GM19468 (cell line): ENCODE data around the gene OPRM1.
"Not testable (repeated sequence)": the region's sequence is repeated elsewhere in the genome, so short reads cannot be mapped to it uniquely, and the experiment has no call there.

ENCODE experiments used
- ATAC-seq: cut with Tn5 transposase; IDR thresholded peaks from one replicate; pipeline ENCODE4 v1.9.1; 2021; ENCODE audit warnings: mild to moderate bottlenecking, moderate library complexity, moderate number of reproducible peaks; ENCODE audit not compliant: unreplicated experiment; ENCODE audit errors: extremely low read depth

Gene OPRM1

DNA sequence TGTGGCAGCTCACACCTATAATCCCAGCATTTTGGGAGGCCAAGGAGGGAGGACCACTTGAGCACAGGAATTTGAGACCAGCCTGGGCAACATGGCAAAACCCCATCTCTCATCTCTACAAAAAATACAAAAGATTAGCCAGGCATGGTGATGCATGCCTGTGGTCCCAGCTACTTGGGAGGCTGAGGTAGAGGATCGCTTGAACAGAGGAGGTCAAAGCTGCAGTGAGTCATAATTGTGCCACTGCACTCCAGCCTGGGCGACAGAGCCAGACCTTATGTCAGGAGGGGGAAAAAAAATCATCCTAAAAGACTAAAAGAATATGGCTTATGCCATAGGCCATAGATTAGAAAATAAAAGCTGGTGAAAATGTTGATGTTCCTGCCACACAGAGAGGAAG, 39.6 kb downstream of the OPRM1 start:
- ATAC-seq = not testable (repeated sequence)

DNA sequence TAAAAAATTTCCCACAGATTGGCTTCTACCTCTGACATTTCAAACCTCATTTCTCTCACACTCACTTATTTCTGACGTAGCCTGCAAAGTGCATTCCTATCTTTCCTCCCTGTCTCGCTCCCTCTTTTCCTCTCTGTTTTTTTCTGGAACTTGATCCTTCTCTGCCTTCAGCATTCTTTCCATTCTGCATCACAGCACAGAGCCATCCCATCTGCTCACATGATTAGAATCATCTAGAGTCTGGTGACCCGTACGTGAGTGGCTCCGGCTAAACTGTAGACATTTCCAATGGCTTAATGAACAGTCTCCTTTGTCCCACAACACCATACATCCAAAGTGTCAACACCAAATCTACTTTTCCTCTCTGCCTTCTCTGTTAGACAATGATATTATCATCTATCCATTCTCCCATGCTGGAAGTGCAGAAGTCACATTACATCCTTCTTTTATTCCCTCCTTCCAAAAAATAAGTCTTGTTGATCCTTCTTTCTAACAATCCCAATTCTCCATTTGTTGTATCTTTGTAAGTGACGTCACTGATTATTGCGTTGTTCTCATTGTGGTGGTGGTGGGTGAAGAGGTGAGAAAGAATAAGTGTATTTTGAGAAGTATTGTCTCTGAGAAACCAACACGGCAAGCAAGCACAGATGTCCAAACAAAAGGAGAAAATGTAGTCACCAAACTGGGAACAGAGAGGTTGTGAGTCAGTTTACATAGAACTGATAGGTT, 41.6 kb downstream of the OPRM1 start:
- ATAC-seq = no peak

DNA sequence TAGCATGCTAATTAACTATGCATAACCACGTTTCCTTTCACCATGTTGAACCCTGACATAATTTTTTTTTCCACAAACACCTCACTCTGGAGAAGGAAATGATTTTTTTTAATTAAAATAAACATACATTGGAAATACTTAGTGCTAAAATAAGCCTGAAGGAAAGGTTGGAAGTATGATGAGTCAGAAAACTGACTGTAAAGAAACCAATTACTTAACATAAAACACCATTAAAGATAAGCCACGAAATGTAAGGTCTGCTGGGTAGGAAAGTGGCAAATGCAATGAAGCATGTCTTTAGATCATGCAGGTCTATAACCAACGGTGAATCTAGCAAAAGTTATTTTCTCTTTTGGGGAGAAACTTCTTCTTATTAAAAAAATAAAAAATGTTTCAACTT, 47.5 kb downstream of the OPRM1 start:
- ATAC-seq = no peak

DNA sequence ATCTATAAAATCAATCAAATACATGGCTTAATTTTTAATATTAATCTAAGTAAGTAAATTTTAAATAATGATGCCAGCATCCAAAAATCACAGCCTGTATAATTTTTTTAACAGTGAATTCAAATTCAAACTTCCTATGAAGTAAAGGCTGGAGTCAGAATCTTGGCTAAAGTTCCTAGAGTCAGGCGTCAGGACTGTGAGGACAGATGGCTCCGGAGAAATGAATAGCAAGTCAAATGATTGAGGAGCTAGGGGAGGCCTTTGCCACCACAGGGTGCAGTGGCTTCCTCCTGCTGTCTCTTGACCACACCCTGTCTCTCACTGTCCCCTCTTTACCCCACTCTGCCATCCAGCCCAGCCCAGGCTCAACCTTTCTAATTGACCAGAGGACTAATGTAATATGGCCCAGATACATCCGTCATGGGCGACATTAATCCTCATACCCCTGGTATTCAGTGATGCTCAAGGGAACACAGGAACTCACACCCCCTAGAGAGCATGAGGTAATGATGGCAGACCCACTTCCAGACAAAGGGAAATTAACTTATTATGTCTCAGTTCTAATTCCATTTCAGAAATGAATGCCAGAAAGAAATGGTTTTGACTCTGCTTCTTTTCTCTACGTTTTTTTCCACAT, 53.4 kb downstream of the OPRM1 start:
- ATAC-seq = no peak

DNA sequence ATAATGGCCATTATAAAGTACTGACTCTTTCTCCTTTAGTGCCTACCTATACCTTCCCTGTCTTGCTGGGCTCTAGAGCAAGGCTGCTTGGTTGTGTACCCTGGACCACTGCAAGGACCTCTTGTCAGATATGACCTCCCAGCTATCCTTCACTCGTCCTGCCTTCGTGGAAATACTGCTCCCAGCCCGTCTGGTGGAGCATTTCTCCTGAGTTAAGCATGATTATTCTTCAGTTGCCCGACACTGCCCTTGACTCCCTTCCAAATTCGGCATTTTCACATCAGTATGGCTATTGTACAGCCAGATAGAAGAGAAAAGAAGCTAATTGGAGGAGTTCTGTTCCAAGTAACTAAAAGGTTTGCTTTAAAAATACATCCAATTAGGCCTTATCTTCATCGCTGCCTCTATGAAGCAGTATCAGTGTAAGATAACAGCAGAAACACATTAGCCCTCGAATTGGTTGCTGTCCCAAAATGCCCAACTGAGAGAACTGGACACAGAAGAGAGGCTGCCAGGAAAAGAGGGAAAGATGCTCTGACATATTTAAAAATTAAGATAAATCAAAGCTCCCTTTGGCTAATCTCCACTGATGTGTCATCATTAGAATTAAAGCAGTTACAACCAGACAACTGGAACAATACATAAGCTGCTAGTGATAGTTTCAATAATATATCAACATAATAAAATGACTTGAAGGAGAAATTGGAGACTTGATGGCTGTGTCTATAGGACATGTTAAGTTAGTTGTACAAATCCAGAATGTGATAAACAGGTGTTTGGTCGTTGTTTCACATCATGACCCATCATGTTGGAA, 54.4 kb downstream of the OPRM1 start:
- ATAC-seq = no peak

DNA sequence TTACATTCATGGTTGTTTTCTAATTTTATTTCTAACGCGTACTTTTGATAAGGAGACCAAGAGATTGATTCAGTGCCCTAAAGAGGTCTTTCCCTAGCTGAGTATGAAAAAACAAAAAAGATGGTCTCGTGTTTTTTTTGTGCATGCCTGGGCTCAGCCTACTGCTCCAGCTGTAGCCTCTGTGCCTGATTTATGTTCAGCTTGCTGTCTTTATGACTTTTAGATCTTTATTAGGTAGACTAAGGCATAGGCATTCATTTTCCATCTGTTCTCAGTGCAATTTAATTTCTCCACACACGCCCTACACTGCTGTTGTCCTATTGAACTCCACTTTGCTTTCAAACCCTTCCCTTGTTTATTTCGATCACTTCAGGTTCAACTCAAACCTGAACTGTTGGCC, 56.5 kb downstream of the OPRM1 start:
- ATAC-seq = no peak

DNA sequence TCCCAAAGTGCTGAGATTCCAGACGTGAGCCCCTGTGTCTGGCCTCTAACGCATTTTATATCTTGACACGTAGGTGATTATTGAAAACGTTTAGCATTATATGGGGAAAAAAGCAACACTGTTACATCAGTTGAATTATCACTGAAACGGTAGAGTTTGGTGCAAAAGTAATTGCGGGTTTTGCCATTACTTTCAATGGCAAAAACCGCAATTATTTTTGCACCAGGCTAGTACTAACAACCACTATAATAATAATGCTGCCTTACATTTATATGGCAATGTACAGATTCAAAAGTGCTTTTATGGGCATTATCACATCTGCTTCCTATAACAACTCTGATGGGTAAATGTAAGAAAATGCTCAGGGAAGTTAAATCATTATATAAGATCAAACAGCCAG, 57.3 kb downstream of the OPRM1 start:
- ATAC-seq = no peak

DNA sequence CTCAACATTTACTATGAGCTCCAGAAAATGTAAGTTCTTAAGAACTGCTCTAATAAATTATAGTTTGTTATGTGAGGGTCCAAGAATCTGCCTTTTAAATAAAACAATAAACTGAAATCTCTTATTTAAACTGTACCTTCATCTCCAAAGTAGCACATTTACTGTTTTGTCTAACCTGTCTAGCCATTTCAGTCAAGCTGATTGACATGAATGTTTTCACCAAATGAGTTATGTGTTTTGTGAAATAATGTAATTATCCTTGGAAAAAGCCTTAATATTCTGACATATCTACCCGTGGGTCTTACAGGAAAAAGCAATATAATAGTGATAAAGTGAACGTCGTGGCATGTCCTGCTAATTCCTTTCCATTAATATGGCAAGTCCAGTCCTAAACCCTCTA, 57.8 kb downstream of the OPRM1 start:
- no peak for ATAC-seq

DNA sequence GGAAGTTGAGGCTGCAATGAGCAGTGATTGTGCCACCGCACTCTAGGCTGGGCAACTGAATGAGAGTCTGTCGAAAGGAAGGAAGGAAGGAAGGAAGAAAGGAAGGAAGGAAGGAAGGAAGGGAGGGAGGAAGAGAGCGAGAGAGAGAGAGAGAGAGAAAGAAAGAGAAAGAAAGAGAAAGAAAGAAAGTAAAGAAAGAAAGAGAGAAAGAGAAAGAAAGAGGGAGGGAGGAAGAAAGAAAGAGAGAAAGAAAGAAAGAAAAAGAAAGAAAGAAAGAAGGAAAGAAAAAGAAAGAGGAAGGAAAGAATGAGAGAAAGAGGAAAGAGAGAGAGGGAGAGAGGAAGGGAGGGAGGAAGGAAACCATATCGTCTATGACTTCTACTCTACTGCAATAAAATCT, 60.2 kb downstream of the OPRM1 start:
- no peak for ATAC-seq

DNA sequence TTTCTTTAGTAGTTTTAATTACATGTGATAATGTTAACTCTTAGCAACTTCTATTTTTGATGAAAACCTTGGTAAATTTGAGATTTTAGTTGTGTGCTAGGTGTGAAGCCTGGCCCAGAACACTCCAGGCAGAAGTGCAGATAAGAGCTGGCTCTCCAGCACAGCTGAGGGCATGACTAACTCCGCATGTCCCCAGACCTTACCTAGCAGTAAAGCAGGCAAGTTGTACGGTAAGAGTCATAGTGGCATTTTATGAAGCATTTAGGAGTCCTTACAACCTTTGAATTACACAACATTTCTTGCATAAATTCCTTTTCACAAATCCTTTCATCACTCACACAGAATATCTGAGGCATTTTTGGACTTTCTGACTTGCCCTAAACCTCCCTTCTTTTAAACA, 67.2 kb downstream of the OPRM1 start:
- ATAC-seq = no peak

DNA sequence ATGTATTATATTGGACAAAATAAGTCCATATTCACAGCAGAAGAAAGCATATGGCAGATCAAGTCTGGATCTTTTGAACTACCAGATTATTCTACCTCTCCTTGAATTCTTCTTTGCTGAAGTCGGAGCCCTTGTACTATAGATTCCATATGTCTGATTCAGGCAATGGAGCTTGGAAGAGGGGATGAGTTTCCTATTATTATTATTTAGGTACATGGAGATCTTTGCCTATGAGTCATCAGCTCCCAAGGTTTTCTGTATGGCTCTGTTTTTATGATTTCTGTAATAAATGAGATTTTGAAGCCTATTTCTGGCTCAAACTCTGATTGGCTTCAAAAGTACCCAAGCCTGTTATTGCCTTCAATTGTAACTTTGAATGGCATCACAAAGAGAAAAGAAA, 72.0 kb downstream of the OPRM1 start:
- no peak for ATAC-seq

DNA sequence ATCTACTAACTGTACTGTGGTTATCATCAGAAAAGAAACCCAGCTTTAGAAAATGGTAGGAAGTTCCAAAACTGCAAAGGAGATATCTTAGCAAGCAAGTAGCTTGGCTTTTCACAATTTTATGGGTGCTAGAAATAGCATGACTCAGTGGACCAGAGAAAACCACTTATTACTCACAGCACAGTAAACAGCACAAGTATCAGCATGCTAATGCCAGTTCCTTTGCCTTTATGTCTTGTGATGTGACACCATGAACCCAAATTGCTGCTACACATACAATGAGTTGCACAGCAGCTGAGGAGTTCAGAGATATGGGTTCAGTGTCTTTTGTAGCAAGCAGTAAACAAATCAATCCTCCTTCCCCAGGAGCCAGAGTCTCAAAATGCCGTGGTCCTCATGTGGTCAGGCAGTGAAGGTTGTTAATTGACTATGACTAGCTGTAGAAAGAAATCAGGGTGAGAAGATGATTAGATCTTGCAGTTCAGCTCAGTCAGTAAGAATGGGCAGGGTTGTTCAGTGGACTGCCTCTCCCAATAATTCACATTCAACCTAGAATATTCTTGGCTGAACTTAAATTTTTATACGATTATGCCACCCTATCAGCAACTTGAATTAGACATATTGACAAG, 73.3 kb downstream of the OPRM1 start:
- no peak for ATAC-seq

DNA sequence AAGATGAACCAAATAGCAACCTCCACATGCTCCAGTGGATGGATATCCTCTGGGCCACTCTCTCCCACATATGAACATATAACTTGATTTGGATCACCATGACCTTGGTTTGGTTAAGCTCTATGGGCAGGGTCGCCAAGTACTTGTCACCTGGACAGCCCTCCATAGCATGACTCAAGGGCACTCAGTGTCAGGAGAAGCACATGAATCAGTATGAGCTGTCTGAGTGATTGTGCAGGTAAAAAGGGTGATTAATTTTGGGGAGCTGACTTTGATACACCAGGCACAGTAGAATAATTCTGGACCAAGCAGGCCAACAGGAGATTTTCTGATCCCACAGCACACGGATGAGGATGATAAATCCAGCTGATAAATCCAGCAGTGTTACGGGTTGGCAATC, 74.4 kb downstream of the OPRM1 start:
- ATAC-seq = no peak

DNA sequence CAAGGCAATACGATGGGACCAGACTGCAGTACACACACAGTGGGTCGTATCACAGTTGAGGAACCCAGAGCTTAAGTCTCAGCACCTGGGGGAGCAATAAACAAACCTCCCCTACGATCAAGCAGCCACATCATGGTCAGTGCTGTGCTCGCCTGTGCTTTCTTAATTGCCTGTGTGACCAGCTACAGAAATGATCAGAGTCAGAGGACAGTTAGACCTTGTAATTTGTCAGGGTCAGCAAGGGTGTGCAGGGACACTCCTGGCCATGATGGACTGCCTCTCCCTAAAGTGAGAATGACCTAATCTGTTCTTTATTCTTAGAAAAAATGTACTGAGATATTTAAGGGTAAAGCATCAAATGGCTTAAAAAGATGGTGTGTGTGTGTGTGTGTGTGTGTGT, 78.4 kb downstream of the OPRM1 start:
- no peak for ATAC-seq

DNA sequence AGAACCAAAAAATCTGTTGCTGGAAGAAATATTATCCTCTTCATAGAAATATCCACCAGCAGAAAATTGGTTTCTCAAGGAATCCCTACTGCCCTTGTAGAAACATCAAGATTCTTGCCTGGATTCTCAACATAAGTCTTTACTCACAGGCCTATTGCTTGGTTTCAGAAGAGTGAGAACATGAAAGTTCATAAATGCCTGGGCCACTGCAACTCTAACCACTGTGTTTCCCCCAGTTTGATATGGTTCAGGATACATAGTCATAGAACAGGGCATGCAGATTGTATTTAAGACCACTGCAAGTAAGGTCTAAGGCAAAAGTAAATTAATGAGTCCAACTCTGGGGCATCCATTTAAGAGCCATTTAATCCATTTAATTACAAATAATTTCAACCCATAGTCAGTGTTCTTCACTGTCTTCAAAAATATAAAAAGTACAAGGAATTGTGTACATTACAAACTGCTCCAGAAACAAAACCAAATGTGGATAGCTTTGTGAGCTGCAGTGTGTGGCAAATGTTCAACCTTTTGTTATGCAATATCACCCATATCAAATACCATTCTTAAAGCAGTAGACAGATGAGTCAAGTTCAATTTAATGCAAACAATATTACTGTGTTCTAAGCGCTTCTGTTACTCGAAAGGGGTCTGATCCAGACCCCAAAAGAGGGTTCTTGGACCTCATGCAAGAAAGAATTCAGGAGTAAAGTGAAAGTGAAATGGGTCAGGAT, 83.3 kb downstream of the OPRM1 start:
- ATAC-seq = no peak

DNA sequence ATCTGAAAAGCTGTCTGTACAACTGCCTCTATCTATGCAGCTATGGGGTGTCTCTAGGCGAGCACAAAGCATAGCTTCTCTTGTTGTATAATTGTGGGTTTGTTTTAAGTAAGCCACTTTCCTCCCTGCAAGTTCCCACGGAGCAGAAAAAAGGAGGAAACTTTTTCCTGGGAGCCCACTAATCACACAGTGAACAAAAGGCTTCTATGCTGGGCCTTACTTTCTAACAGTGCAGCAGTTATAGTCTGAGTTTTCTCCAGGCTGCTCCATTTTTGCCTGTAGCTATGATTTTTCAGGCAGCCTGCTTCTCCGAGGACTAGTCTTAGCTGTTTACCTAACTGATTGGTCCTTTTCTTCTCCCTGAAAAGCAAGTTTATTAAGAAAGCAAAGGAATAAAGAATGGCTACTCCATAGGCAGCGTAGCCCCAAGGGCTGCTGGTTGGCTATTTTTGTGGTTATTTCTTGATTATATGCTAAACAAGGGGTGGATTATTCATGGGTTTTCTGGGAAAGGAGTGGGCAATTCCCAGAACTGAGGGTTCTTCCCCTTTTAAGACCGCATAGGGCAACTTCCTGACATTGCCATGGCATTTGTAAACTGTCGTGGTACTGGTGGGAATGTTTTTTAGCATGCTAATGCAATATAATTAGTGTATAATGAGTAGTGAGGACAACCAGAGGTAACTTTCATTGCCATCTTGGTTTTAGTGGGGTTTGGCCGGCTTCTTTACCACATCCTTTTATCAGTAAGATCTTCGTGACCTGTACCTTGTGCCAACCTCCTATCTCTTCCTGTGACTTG, 84.3 kb downstream of the OPRM1 start:
- no peak for ATAC-seq

DNA sequence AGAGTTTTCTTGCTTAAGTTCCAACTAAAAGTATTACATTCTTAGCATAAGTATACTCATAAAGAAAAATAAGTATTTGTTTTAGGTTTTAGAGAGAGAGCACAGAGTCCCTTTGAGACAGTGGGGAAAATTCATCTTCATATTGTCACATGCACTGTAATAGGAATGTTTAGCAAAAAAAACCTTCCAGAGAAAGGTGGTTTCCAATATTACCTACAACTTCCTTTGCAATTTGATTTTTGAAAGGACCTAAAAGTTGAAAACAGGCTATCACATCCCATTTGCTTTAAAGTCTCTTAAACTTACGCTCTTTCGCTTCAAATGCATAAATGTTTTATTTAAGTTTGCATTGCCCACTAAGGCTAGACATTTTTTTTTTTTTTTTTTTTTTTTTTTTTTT, 86.4 kb downstream of the OPRM1 start:
- ATAC-seq = no peak

DNA sequence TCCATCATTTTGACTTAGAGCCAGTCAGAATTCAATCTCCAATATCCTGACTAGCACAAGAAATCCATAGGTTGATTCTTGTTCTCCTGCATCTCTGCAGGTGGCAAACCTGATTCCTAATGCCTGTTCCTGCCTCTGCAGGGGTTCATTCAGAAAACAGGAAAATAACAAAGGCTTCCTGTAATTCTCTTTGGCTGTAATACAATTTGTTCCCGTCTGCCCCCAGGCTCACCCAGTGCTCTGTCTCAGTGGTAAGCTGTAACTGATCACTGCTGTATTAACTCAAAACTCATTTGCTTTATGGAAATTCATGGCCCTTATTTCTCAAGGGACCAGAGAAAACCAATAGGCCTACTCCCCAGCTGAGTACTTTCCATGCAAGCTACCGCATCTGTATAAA, 88.6 kb downstream of the OPRM1 start:
- no peak for ATAC-seq

DNA sequence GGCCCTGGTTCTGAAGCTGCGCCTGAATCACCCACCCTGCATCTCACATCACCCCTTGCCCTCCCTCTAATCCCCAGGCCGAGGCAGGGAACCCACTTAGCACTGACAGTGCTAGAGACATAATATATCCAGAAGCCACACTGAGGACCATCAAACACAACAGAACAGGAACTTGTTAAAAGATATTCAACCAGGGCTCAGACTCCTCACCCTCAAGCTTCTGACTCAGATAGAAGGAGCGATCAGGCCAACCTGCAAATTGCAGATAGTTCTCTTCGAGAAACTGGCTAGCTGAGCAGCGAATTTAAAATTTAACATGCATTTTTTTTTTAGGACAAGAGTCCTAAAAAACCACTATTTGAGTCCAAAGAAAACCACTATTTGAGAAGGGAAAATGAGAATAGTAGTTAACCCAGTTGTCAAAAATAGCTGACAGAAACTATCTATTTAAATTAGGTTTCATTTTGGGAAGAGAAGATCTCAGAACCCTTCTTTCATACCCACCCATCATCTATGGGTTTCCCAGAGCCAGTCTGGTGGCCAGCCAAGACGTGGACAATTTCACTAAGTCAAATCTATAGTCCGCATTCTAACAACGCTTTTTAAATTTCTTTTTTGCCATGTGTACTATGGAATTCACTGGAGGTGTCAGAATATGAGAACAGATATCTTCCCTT, 95.6 kb downstream of the OPRM1 start:
- no peak for ATAC-seq
